HG02852 (cell line): ENCODE data around the gene HAPSTR1.

ENCODE experiments used
- ATAC-seq: cut with Tn5 transposase; IDR thresholded peaks from one replicate; pipeline ENCODE4 v1.9.1; 2021; ENCODE audit warnings: mild to moderate bottlenecking, moderate library complexity; ENCODE audit not compliant: unreplicated experiment

The HAPSTR1 gene

DNA sequence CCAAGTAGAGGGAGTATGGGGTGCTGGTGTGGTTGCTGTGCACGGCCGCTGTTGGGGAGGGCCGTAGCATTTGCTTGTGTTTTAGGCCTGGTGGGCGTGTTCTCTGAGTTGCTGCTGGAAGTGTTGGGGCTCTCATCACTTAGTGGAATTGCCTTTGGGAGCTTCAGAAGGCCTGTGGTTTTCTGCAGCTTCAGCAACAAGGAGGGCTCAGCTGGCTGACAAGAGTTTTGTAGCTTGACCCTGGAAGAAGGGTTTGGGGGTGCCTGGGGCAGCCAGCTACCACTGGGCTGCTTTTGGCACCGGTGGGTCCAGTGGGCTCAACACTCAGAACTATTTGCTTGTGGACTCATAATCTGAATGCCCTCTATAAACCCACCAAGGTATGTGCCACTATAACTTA lies 30.9 kb downstream of the HAPSTR1 start:
- no peak for ATAC-seq

DNA sequence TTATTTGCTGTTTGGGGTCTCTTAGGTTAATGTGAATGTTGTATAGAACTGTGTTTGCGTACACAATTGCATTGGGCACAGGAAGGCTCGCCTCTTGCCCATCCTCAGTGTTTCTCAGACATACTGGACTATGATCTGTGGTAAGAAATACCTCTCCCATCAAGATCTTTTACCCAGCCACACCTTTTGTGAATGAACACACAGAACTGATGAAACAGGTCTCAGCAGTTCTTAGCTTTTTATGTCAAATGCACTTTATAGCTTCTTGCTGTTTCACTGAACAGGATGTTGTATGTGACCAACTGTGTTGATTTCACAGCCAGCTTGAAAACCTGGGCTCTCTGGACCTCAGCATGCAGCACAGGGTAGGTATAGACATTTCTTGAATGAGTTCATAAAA lies 31.5 kb downstream of the HAPSTR1 start:
- no peak for ATAC-seq

DNA sequence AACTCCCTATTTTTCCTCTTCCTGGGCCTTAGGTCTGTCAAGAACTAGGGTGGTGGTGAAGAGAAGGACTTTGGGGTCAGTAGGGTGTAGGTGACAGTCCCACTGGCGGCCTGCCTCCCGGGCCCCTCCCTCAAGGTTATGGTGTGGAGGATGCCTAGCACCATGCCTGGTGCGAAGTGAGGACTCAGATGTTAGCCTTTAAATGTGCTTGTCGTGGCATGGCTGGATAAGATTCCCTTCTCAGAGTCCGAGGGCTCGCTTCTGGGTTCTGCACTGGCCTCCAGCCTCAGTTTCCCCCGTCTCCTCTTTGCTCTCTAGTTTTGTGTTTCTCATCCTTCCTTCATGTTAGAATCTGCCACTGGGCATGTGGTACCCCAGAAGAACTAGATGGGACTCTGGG lies 32.0 kb downstream of the HAPSTR1 start:
- no peak for ATAC-seq

DNA sequence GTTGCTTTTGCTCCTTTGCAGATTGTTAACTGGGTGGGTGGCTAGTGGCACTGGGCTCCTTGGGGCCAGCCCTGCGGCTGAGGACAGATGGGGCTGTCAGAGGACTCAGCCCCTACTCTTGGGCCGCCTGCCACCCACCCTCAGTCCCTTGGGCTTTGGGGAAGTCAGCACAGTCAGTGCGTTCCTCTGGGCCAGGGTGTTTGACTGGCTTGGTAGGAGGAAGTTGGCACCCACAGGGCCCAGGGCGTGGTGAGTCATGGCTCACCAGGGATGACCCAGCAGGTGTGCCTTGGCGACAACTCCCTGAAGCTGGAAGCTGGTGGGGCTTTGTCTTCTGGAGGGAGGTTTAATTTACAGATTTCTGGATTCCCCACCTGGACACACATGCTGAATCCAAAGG lies 32.4 kb downstream of the HAPSTR1 start:
- ATAC-seq, result no peak

DNA sequence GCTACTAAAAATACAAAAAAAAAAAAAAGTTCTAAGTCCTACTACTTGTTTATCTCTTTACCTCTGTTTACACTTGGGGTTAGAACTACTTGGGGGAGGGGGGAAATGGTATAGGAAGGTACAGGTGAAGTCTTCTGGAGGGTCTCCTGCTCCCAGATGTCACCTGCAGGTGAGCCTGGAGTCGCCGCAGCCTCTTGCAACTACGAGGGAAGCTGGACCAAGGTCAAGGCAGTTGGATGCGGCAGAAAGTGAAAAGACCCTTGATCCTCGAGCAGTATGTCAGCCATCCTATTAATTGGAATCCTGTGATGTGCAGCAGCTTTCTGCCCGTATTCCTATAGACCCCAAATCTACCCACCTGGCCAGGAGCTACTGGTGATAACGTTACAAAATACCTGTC lies 33.0 kb downstream of the HAPSTR1 start:
- no peak for ATAC-seq

DNA sequence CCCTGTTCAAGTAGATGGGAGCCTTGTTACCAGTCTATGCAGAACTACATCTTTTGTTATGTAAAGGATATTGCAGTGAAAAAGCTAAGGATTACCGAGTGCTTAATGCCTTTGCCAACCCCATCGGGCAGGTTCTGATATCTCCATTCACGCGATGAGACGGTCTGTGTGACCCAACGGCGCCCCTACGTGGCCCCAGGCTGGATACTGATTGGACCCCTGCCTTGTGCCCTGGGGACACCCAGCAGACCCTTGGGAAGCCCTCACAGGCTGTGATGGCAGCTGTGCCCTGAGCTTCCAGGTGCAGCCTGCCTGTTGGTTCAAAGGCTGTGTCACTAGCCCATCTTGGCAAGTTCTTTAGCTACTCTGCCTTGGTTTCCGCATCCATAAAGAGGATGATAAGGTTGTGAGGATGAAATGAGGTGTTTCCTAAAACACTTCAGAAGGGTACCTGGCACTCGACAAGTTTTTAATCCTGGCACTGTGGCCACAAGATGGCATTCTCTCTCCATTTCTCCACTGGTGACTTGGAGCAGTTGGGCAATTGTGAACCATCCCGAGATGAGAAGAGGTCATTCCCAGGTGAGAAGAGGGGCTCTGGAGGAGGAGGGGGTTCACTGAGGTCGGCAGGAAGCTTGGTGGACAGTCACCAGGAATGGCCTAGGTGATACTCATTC lies 33.6 kb downstream of the HAPSTR1 start:
- no peak for ATAC-seq

DNA sequence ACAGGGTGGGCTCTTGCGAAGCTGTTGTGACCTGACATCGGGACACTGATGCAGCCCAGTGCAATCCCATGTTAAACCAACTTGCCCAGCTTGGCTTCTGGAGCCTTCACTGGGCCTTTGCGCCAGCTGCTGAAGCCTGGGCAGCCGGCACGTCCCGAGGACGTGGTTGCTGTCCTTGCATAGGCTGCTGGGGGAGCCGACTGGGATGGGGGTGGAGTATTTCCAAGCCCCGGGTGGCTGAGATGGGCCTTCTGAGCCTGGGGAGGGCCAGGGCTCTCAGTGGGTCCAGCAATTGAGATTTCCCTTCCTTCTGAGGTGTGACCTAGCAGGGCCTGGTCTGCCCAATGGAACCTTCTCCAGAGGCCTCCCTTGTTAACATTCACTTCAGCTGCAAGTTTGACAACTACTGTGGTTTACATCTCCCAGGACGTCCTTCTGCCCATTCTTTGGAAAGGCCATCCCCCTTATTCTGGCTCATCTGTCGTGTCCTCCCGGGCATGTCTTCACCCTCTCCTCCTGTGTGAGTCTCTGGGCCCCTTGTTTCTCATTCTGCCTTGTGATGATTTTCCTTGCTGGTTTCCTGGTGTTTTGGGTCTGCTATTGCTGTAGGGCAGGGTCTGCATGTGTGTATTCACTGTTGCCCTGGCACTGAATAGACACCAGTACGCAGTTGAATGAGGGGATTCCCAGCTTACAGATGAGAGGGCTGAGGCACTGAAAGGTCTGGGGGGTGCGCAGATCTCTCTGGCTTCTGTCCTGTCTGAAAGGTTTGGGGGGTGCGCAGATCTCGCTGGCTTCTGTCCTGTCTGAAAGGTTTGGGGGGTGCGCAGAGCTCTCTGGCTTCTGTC lies 34.4 kb downstream of the HAPSTR1 start:
- ATAC-seq, result no peak

DNA sequence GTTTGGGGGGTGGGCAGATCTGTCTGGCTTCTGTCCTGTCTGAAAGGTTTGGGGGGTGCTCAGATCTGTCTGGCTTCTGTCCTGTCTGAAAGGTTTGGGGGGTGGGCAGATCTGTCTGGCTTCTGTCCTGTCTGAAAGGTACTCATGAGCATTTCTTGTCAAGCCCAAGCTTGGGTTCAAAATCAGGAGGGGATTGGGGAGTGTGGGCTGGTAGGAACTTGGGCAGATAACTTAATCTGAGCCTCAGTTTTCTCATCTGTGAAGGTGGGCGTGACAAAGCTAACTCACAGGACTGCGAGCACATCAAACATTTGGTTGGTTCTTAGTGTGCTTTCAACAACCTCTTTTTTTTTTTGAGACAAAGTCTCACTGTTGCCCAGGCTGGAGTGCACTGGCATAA lies 35.2 kb downstream of the HAPSTR1 start:
- no peak for ATAC-seq

DNA sequence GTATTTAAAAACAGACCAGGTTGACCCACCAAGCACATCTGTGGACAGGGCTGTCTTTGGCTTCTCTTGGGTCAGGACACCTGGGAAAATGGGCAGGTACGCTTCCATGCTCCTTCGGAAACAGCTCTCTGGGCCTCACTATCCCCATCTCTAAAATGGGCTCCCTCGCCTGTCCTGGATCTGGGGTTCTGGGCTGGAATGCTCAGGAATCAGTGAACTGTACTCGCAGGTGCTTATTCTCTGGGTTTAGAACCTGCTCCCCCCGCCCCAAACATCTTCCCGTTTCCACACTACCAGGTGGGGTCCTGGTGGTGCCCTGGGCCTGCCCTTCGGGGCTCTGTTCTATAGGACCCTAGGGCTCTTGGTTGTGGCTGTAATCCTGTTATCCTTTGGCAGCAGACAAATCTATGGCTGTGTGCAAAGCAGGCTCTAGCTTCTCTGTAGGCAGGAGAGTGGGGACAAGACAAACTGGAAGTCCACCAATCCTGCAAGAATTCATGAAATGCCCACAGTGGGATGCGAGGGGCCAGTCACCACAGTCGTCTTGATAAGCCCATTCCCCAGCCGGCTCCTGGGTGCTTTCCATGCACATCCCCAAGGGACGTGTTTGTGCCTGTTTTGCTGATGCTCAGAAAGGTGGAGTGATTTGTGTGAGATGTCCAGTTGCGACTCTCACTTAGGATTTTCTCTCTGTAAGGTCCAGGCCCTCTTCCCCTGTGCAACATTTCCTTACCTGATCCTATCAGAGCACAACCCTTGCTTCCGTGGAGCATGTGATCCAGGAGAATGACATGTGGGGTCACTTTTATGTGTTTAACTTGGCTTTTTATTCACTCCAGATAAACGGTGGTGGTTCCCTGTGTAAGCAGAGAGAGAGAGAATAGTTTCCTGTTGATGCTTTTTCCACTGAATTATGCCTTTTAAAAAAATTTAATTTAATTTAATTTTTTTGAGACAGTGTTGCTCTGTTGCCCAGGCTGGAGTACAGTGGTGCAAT lies 37.2 kb downstream of the HAPSTR1 start:
- no peak for ATAC-seq

DNA sequence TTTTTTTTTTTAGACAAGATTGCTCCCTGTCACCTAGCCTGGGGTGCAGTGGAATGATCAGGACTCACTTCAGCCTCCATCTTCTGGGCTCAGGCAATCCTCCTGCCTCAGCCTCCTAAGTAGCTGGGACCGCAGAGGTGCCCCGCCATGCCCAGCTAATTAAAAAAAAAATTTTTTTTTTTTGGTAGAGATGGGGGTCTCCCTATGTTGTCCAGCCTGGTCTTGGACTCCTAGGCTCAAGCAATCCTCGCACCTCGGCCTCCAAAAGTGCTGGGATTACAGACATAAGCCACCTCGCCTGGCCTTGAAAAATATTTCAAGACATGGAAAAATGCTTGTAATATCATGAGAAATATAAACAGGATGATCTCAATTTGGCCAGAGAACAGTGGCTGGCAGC lies 42.9 kb downstream of the HAPSTR1 start:
- ATAC-seq, result no peak

DNA sequence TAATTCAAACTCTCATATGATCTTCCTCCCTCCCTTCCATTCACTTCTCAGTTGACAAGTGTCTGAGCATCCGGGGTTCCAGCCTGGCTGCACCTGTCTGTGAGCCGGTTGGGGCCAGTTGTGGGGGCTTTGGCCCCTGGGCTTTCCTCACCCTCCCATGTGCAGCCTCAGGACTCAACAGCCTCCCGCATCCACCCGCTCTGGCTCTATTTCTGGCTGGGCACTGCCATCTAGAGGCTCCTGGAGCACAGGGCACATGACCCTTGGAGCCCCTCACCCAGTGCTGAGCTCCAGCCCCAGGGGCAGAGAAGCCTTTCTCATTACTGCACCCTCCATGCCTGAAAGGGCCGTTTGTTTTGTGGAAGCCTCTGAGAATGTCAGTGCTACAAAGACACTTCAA lies 43.3 kb downstream of the HAPSTR1 start:
- ATAC-seq, result peak; percentile 53

DNA sequence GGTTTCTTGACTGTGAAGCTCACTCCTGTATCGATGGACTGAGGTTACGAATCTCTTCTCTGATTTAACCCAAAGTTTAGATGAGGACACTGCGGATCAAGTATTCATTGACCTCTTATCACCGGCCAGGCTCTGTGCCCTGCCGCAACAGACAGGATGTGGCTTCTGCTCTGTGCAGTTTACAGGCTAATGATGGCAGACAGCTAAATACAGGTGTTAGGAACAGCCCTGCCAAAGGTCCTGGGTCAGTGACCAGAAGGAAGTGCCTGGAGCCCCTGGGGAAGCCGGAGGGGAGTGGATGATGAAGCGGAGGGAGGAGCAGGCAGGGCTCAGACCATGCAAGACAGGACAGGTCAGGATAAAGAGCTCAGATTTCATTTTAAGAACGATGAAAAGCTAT lies 44.4 kb downstream of the HAPSTR1 start:
- ATAC-seq, result no peak

DNA sequence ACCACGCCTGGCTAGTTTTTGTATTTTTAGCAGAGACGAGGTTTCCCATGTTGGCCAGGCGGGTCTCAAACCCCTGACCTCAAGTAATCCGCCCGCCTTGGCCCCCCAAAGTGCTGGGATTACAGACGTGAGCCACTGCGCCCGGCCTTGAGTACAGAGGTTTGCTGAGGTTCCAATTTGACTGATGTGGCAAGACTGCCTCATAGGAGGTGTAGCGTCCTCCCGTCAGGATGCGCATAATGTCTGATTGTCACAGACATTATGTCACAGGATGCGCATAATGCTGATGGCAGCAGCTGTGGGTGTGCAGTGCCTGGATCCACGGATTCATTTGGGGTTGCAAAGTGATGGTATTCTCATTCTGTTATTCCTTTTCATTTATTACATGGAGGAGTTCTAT lies 45.2 kb downstream of the HAPSTR1 start:
- no peak for ATAC-seq

DNA sequence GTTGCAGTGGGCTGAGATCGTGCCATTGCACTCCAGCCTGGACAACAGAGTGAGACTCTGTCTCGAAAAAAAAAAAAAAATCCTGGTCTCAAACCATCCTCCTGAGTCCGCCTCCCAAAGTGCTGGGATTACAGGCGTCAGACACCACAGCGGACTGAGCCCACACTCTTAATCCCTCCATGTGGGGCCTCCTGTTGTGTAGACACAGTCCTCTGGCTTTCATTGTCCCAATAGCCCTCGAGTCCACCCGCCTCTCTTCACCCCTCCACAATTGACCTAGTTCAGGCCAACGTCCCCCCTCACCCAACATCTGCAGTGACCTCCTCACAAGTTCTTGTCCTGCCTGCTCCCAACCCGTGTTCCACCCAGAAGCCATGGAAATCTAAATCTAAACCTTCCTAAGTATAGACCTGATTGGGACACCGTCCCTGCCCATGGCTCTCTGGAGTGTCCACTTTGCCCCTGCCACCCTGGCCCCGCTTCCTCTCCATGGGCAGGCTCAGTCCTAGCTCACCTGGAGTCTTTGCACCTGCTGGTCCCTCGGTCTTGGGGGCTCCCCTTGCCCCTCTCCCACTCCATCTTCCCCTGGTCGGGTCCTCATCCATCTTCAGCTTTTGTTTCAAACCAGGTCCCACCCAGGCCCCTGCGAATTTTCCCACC lies 46.7 kb downstream of the HAPSTR1 start:
- ATAC-seq, result no peak

DNA sequence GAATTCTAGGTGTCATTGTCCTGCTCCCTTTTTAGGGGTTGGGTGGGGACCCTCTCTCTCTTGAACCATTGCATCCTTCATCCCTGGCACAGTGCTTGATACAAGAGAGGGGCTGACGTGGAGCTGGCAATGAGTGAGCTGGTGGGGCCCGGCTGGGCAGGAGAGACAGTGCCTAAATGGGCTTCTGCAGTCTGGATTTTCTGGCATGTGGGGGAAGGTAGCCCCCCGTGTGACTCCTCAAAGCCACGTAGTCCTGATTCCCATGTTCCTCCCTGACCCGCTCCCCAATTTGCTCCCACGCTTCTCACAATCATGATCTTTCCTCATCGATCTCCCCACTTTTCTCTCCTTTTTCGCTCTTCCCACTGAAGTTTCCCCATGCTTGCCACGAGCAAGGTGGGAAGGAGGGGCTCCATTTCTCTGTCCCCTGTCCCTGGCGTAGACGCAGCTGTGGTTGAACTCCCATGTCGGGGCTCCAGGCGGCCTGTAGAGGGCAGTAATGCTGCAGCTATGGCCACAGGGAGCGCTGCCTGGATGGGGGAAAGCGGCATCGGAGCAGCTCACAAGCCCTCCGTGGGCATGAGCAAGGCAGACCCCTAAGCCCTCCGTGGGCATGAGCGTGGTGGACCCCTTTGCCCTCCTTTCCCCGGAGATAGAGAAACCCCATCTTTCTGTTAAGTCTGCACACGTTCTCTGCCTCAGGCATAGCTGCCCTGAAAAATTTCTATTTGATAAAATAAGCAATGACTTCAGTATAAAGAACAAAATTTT lies 47.5 kb downstream of the HAPSTR1 start:
- ATAC-seq, result peak; percentile 42

DNA sequence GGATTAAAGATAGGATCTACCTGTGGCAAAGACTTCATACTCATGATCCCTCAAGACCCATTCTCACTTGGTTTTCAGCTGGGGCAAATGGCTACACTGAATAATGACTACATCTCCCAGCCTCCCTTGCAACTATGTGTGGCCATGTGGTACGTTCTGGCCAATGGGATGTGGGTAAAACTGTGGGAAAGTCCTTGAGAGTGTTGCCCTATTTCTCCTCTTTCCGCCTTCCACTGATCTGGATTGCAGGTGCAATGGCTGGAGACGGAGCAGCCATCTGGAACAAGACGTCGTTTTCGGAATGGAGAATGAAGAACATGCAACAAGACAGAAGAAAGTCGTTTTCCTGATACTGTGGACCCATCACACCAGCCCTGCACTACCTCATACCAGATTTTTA lies 48.5 kb downstream of the HAPSTR1 start:
- peak; percentile 70 for ATAC-seq
